ENCODE data around the gene FHIT.

The FHIT gene

GRCh38 chr3:60269829-60270266, 981.4 kb downstream of the FHIT start:
- no peaks in the 10 kb centered on the region for H3K36me3 ChIP-seq (ENCODE audit: control insufficient read depth, insufficient read depth, low read length, severe bottlenecking)
- H3K9me3 ChIP-seq (ENCODE audit: control insufficient read depth, low read length) = no peaks in the 10 kb centered on the region
- no peaks in the 10 kb centered on the region for H3K4me1 ChIP-seq (ENCODE audit: control insufficient read depth, insufficient read depth, low read length)
- H3K9ac ChIP-seq (ENCODE audit: low read length) = no peak overlapping the region
- no peaks in the 10 kb centered on the region for H3K27me3 ChIP-seq (replicated peaks; ENCODE audit: control insufficient read depth, insufficient read depth, low read length)
- no peak overlapping the region for H3K4me3 ChIP-seq (ENCODE audit: low read length)
- no peak for DNase-seq (ENCODE audit: low read depth)

GRCh38 chr3:60269377-60269776, 981.9 kb downstream of the FHIT start:
- no peaks in the 10 kb centered on the region for H3K36me3 ChIP-seq (ENCODE audit: control insufficient read depth, insufficient read depth, low read length, severe bottlenecking)
- no peaks in the 10 kb centered on the region for H3K9me3 ChIP-seq (ENCODE audit: control insufficient read depth, low read length)
- H3K27me3 ChIP-seq (replicated peaks; ENCODE audit: control insufficient read depth, insufficient read depth, low read length) = no peaks in the 10 kb centered on the region
- H3K9ac ChIP-seq (ENCODE audit: low read length) = no peak overlapping the region
- DNase-seq (ENCODE audit: low read depth) = no peak
- no peak overlapping the region for H3K4me3 ChIP-seq (ENCODE audit: low read length)
- H3K4me1 ChIP-seq (ENCODE audit: control insufficient read depth, insufficient read depth, low read length) = no peaks in the 10 kb centered on the region

- DNase-seq (ENCODE audit: low read depth) = no peak
- no peaks in the 10 kb centered on the region for H3K27me3 ChIP-seq (replicated peaks; ENCODE audit: control insufficient read depth, insufficient read depth, low read length)
- H3K9ac ChIP-seq (ENCODE audit: low read length) = no peak overlapping the region
- H3K9me3 ChIP-seq (ENCODE audit: control insufficient read depth, low read length) = no peaks in the 10 kb centered on the region
- no peaks in the 10 kb centered on the region for H3K4me1 ChIP-seq (ENCODE audit: control insufficient read depth, insufficient read depth, low read length)
- H3K4me3 ChIP-seq (ENCODE audit: low read length) = no peak overlapping the region
- H3K36me3 ChIP-seq (ENCODE audit: control insufficient read depth, insufficient read depth, low read length, severe bottlenecking) = no peaks in the 10 kb centered on the region
Observed at GRCh38 chr3:60268123-60268522, 983.1 kb downstream of the FHIT start.

- DNase-seq (ENCODE audit: low read depth) = no peak
Observed at GRCh38 chr3:60266444-60266843, 984.8 kb downstream of the FHIT start.

GRCh38 chr3:60263191-60263590, 988.1 kb downstream of the FHIT start:
- H3K9ac ChIP-seq (ENCODE audit: low read length) = no peak overlapping the region

More at GRCh38 chr3:60266444-60266843, 984.8 kb downstream of the FHIT start:
- Histone ChIP-seq H3K4me3 (ENCODE audit: low read length) (no peak overlapping the region), H3K36me3 (ENCODE audit: control insufficient read depth, insufficient read depth, low read length, severe bottlenecking) (no peaks in the 10 kb centered on the region), H3K9ac (ENCODE audit: low read length) (no peak overlapping the region), H3K4me1 (ENCODE audit: control insufficient read depth, insufficient read depth, low read length) (no peaks in the 10 kb centered on the region), H3K9me3 (ENCODE audit: control insufficient read depth, low read length) (no peaks in the 10 kb centered on the region), H3K27me3 (replicated peaks; ENCODE audit: control insufficient read depth, insufficient read depth, low read length) (no peaks in the 10 kb centered on the region)

GRCh38 chr3:60262546-60262945, 988.7 kb downstream of the FHIT start:
- Histone ChIP-seq H3K4me3 (ENCODE audit: low read length) (no peak overlapping the region), H3K9ac (ENCODE audit: low read length) (no peak overlapping the region), H3K27me3 (replicated peaks; ENCODE audit: control insufficient read depth, insufficient read depth, low read length) (no peaks in the 10 kb centered on the region), H3K4me1 (ENCODE audit: control insufficient read depth, insufficient read depth, low read length) (no peaks in the 10 kb centered on the region), H3K36me3 (ENCODE audit: control insufficient read depth, insufficient read depth, low read length, severe bottlenecking) (no peaks in the 10 kb centered on the region), H3K9me3 (ENCODE audit: control insufficient read depth, low read length) (peaks cover 3% of the 10 kb centered on the region)
- DNase-seq (ENCODE audit: low read depth) = no peak

More at GRCh38 chr3:60263191-60263590, 988.1 kb downstream of the FHIT start:
- DNase-seq (ENCODE audit: low read depth) = no peak
- Histone ChIP-seq H3K4me3 (ENCODE audit: low read length) (no peak overlapping the region), H3K27me3 (replicated peaks; ENCODE audit: control insufficient read depth, insufficient read depth, low read length) (no peaks in the 10 kb centered on the region), H3K36me3 (ENCODE audit: control insufficient read depth, insufficient read depth, low read length, severe bottlenecking) (no peaks in the 10 kb centered on the region), H3K9me3 (ENCODE audit: control insufficient read depth, low read length) (peaks cover 3% of the 10 kb centered on the region), H3K4me1 (ENCODE audit: control insufficient read depth, insufficient read depth, low read length) (no peaks in the 10 kb centered on the region)

GRCh38 chr3:60260546-60260945, 990.7 kb downstream of the FHIT start:
- DNase-seq (ENCODE audit: low read depth) = no peak
- no peaks in the 10 kb centered on the region for H3K4me1 ChIP-seq (ENCODE audit: control insufficient read depth, insufficient read depth, low read length)
- H3K9ac ChIP-seq (ENCODE audit: low read length) = no peak overlapping the region
- H3K36me3 ChIP-seq (ENCODE audit: control insufficient read depth, insufficient read depth, low read length, severe bottlenecking) = no peaks in the 10 kb centered on the region
- H3K9me3 ChIP-seq (ENCODE audit: control insufficient read depth, low read length) = peaks cover 3% of the 10 kb centered on the region
- no peaks in the 10 kb centered on the region for H3K27me3 ChIP-seq (replicated peaks; ENCODE audit: control insufficient read depth, insufficient read depth, low read length)
- no peak overlapping the region for H3K4me3 ChIP-seq (ENCODE audit: low read length)

GRCh38 chr3:60250810-60251209, 1000.4 kb downstream of the FHIT start:
- Histone ChIP-seq H3K4me3 (ENCODE audit: low read length) (no peak overlapping the region), H3K4me1 (ENCODE audit: control insufficient read depth, insufficient read depth, low read length) (peaks cover 4% of the 10 kb centered on the region), H3K27me3 (replicated peaks; ENCODE audit: control insufficient read depth, insufficient read depth, low read length) (no peaks in the 10 kb centered on the region), H3K9me3 (ENCODE audit: control insufficient read depth, low read length) (no peaks in the 10 kb centered on the region), H3K9ac (ENCODE audit: low read length) (no peak overlapping the region), H3K36me3 (ENCODE audit: control insufficient read depth, insufficient read depth, low read length, severe bottlenecking) (no peaks in the 10 kb centered on the region)
- no peak for DNase-seq (ENCODE audit: low read depth)

- peaks cover 4% of the 10 kb centered on the region for H3K4me1 ChIP-seq (ENCODE audit: control insufficient read depth, insufficient read depth, low read length)
- H3K9me3 ChIP-seq (ENCODE audit: control insufficient read depth, low read length) = no peaks in the 10 kb centered on the region
- DNase-seq (ENCODE audit: low read depth) = no peak
- H3K36me3 ChIP-seq (ENCODE audit: control insufficient read depth, insufficient read depth, low read length, severe bottlenecking) = no peaks in the 10 kb centered on the region
- H3K4me3 ChIP-seq (ENCODE audit: low read length) = no peak overlapping the region
- no peak overlapping the region for H3K9ac ChIP-seq (ENCODE audit: low read length)
- no peaks in the 10 kb centered on the region for H3K27me3 ChIP-seq (replicated peaks; ENCODE audit: control insufficient read depth, insufficient read depth, low read length)
Observed at GRCh38 chr3:60250206-60250605, 1001.0 kb downstream of the FHIT start.

GRCh38 chr3:60246361-60246760, 1004.9 kb downstream of the FHIT start:
- no peaks in the 10 kb centered on the region for H3K9me3 ChIP-seq (ENCODE audit: control insufficient read depth, low read length)
- H3K4me3 ChIP-seq (ENCODE audit: low read length) = no peak overlapping the region
- no peak overlapping the region for H3K9ac ChIP-seq (ENCODE audit: low read length)
- DNase-seq (ENCODE audit: low read depth) = no peak
- H3K36me3 ChIP-seq (ENCODE audit: control insufficient read depth, insufficient read depth, low read length, severe bottlenecking) = no peaks in the 10 kb centered on the region
- H3K27me3 ChIP-seq (replicated peaks; ENCODE audit: control insufficient read depth, insufficient read depth, low read length) = no peaks in the 10 kb centered on the region
- peaks cover 4% of the 10 kb centered on the region for H3K4me1 ChIP-seq (ENCODE audit: control insufficient read depth, insufficient read depth, low read length)

GRCh38 chr3:60243456-60243855, 1007.8 kb downstream of the FHIT start:
- DNase-seq (ENCODE audit: low read depth) = no peak
- Histone ChIP-seq H3K9me3 (ENCODE audit: control insufficient read depth, low read length) (no peaks in the 10 kb centered on the region), H3K36me3 (ENCODE audit: control insufficient read depth, insufficient read depth, low read length, severe bottlenecking) (no peaks in the 10 kb centered on the region), H3K4me1 (ENCODE audit: control insufficient read depth, insufficient read depth, low read length) (no peaks in the 10 kb centered on the region), H3K27me3 (replicated peaks; ENCODE audit: control insufficient read depth, insufficient read depth, low read length) (no peaks in the 10 kb centered on the region), H3K9ac (ENCODE audit: low read length) (no peak overlapping the region), H3K4me3 (ENCODE audit: low read length) (no peak overlapping the region)

GRCh38 chr3:60240492-60240891, 1010.8 kb downstream of the FHIT start:
- Histone ChIP-seq H3K9ac (ENCODE audit: low read length) (no peak overlapping the region), H3K9me3 (ENCODE audit: control insufficient read depth, low read length) (no peaks in the 10 kb centered on the region), H3K36me3 (ENCODE audit: control insufficient read depth, insufficient read depth, low read length, severe bottlenecking) (no peaks in the 10 kb centered on the region), H3K27me3 (replicated peaks; ENCODE audit: control insufficient read depth, insufficient read depth, low read length) (no peaks in the 10 kb centered on the region), H3K4me3 (ENCODE audit: low read length) (no peak overlapping the region), H3K4me1 (ENCODE audit: control insufficient read depth, insufficient read depth, low read length) (no peaks in the 10 kb centered on the region)
- DNase-seq (ENCODE audit: low read depth) = no peak
